ENCODE results near the gene PXYLP1.

The PXYLP1 gene

DNA sequence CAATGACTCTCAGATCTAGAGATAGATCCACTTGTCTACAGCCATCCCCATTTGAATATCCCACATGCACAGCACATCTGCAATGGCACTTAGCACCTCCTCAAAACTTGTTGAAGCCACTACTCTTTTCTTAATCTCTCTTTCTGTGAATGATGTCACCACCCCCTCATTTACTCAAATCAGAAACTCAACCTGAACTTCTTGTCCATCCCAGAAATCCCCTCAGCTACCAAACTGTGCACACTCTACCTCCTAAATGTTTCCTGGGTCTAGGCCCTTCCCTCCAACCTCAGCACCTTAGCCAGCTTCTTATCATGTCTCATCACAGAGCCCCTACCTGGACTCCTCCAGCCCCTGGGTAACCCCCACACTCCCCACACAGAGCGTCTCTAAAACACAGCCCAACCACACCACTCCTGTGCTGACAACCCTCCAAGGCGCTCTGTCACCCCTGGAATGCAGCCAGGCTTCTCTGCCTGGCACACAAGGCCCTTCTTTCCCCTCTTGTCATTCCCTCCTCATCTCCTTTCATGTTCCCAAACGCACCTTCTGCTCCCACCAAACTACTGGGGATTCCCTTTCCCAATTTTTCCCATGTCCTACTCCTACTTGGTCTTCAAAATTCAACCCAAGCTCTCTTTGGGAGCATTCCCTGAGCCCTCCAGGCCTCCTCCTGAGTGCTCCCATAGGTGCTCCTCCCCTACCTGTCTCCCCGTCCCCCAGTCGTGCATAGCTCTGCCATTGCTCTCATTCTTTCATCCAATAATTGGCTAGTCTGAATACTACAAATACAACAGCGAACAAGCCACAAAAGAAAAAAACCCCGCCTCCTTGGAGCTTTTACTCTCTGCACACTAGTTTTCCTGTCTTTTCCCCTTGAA lies 96.9 kb downstream of the PXYLP1 start:
- no peak for DNase-seq (ENCODE audit: low spot score)

DNA sequence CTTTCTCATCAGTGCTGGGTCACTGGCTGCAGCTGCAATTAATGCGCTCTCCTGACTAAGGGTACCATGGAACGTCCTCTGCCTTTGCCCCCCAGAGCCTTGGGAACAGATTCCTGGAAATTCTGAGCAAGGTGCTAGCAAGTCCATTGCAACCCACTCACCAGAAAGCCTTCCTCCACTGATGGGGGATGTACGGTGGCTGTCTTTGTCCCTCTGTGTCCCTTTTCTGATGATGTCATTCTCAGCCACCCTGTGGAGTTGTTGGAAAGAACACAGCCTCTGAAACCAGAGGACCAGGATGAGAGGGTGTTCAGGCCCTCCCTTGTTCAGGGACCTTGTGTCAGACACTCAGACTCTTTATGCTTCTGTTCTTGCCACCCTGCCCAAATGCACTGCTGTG lies 98.6 kb downstream of the PXYLP1 start:
- no peak for DNase-seq (ENCODE audit: low spot score)

DNA sequence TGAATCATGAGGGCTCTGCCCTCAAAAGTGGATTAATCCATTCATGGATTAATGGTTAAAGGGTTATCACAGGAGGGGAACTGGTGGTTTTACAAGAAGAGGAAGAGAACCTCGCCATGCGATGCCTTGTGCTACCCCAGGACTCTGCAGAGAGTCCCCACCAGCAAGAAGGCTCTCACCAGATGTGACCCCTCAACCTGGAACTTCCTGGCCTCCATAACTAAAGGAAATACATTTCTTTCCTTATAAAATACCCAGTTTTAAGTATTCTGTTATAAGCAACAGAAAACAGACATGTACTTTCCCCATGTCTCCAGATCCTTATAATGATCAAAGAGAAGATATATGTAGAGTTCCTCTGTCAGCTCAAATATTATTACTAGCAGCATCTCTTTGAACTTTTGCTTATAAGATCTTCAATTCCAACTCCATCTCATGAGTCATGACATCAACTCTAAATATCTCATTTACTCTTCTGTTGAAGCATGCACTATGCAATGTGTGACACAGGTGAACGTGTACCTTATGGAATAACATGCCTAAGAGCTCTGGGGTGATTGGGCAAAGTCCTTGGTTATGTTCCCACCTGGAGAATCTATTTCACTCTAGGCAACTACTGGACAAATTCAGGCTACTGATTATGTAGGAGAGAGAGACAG lies 99.2 kb downstream of the PXYLP1 start:
- DNase-seq (ENCODE audit: low spot score) = no peak

DNA sequence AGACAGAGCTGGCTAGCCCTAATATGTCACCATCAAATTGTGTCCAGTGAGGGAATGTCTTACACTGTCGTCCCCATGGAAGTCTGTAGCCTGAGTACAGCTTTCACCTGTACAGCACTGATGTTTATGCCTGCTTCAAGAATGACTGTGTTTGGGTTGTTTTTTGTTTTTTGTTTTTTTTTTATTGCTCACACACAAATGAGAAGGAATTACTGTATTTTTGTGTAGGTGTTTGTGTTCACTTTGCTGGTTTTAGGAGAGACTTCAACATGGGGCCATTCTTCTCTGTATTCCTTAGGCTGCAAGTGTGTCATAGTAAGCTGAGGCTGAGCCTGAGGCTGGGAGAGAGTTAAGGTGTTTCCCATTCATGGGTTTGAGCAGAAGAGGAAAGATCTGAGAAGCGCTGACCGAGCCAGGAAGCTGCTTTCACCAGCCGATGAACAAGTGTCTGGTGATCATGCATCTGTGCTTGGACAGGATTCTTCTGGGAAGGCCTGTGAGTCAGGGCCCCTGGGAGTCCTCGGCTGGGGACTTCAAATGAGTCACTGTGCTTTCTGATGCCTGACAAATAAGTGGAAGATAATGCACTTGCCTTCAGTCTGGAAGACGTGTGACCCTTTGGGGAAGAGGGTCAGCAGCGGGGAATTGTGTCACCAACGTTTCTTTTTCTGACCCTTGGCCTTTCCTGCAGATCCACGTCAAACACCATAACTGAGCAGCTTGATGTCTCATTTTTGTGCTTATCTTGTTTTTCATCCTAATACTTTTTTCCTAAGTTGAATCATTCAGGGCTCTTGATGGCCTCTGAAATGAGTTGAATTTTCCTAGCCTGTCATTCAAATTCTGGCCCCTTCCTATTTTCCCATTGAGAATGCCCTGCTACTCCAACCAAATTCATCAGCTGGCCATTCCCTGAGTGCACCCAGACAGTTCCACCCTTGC lies 100.0 kb downstream of the PXYLP1 start:
- no peak for DNase-seq (ENCODE audit: low spot score)

DNA sequence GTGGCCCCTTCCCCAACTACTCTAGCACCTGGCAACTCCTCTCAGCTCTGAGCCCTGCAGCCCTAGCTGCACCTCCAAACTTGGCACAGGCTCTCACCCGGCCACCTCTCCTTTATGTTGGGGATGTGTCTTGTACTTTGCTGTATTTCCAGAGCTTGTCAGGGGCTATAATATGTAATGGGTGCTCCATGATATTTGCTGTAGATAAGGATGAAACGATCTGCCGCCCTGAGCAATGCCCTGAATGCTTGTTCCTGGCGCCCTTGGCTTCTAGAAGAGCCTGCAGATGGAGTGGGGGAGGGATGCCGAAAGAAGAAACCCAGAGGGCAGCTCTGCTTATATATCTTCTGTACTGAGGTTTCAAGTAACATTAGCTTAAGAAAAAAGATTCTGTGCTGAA lies 100.8 kb downstream of the PXYLP1 start:
- DNase-seq (ENCODE audit: low spot score) = no peak

DNA sequence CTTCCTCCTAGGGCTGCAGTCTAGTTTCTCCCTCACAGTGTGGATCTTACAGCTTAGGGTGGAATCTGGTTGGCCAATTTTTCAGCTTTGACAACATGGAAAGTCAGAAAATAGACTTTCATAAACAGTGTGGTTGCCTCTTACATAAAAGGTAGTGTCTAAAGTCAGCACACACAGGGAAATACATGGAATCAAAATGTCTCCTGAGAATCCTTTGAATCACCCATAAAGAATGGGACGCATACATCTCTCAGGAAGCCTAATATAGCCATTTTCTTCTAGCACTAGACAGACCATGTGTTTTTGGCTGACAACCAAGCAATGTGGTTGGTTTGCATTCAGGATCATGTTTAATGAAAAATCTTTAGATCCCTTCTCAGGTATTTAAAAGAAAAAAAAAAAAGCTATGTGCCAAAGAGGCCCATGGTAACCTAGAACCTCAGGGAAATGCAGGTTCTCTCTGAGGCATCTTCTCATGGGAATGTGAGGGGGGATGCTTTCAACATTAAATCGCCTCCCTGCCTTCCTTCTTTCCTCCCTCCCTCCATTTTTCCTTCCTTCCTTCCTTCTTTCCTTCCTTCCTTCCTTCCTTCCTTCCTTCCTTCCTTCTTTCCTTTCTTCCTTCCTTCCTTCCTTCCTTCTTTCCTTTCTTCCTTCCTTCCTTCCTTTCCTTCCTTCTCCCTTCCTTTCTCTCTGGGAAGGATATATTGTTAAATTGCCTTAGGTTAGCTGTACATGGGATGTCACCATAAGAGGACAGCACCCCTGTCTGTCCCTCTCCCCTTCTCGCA lies 102.4 kb downstream of the PXYLP1 start:
- no peak for DNase-seq (ENCODE audit: low spot score)

DNA sequence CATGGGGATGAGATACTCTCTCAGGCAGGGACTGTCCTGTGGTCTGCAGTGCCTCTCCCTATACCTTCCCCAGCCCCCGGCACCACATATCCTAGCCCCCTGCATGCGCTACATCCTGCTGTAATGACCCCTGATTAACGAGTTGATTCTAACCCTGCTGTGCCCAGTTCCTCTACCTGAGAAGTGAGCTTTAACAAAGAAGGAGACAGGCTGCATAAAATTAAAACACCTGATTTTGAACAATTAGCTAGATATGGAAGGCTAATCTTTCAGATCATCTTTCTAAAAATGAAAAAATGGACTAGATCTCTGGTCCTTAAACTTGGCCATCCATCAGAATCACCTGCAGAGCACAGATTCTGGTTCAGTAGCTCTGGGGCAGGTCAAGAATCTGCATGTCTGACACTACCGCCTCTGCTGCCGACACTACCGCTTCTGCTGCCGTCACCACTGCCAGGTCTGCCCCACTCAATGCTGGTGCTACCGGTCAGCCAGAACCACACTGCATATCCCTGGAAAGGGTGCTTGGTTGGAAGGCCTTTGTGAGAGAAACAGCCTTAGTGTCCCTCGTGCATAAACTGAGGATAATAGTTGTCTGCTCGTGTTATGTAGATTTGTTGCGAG lies 103.1 kb downstream of the PXYLP1 start:
- no peak for DNase-seq (ENCODE audit: low spot score)

DNA sequence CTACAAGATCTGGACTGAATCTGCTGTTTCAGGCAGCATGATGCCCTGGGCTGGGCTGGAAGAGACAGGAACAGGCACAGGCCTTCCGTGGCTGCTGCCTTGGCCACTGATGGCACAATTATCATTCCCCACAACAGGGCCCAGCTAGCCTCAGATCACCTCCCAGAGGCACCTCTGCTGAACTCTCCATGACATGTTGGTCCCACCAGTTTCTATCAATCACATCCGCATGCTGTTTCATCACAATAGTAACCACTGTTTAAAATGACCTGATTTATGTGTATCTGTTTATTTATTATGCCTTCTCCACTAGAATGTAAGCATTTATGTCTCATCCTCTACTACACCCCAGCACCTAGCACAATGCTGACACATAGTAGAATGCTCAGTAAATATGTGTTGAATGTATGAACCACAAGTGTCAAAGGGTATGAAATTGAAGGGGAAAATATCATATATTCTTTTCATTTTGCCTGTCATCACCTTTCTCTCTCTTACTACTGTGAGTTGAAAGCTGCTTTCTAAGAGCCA lies 104.0 kb downstream of the PXYLP1 start:
- no peak for DNase-seq (ENCODE audit: low spot score)

DNA sequence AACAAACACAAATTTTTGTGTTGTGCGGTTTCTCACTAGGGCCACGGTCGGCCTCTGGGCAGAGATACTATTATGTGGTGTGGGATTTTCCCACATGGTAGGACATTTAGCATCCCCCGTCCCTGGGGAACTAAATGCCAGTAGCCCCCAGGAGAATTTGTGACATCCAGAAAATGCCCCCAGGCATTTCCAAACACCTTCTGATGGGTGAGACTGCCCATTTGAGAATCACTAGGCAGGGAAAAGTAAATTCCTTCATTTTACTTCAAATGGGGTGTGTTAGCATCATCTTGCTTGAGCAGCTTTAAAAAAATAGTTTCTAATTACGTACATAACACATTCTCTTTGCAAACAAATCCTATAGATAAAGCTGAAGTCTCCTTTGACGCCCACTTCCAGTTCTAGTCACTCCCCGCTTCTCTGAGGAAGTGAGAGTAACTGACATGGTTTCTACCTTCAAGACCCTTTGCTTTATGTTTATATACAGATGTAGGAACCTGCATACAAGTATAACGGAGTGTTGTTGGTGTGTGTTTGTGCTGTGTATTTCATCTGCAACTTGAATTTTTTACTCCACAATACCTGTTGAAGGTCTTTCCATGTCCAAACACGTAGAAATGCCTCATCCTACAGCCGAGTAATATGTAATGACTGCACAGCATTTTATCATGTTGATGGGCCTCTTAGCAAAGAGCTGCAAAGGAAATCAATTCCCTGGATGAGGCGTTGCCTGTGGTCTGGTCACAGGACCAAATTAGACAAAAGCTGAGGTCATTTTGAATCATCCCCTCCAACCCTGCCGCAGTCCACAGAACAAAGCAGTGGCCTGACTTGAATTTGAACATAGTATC lies 105.3 kb downstream of the PXYLP1 start:
- DNase-seq (ENCODE audit: low spot score) = peak; percentile 31

DNA sequence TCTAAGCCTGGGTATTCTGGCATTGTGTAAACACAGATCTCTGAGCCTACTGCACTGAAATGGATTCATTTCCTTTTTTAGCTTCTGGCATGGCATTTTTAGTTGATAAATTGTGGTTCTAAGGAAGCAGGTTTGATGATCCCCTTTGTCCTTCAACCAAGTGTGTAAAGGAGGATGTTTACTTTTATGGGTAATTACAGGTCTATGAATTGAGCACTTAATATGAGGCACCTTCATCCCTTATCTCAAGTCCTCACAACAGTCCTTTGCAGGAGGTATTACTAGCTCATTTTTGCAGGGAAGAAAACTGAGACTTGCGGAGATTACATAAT lies 105.9 kb downstream of the PXYLP1 start:
- no peak for DNase-seq (ENCODE audit: low spot score)

DNA sequence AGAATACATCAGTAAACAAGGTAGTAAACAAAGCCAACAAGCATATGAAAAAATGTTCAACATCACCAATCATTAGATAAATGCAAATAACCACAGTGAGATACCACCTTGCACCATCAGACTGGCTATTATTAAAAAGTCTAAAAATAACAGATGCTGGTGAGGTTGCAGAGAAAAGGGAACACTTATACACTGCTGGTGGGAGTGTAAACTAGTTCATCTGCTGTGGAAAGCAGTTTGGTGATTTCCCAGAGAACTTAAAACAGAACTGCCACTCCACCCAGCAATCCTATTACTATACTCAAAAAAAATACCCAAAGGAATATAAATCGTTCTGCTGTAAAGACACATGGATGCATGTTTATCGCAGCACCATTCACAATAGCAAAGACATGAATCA lies 106.4 kb downstream of the PXYLP1 start:
- DNase-seq (ENCODE audit: low spot score) = no peak

DNA sequence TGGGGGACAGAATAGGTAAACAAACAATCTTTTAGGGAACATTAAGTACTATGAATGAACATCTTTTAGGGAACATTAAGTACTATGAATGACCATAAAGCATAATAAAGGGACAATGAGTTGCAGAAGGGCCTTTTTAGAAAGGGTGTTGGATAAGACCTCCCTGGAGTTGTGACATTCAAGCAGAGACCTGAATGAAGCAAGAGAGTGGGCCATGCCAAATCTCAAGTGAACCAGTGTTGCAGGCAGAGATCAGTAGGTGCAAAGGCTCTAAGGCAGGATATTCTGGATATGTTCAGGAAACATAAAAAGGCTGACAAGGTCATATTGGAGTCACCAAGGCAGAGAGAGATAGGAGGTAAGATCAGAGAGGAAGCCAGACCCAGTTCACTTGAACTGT lies 107.3 kb downstream of the PXYLP1 start:
- DNase-seq (ENCODE audit: low spot score) = no peak

DNA sequence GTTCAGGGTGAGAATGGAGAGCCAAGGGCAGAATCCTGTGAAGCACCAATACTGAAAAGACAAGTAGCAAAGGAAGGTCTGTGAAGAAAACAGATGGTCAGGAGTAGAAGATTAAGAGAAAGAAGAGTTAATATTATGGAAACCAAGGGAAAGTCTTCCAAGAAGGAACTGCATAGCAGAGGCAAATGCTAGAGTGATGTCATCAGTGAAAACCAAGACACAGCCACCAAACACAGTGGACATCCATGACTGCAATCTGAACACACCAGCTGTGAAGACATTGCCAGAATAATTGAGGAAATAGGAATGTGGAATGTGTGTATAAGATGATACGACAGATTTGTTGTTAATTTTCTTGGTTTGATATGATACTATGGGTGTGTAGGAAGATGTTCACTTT lies 109.9 kb downstream of the PXYLP1 start:
- DNase-seq (ENCODE audit: low spot score) = no peak

DNA sequence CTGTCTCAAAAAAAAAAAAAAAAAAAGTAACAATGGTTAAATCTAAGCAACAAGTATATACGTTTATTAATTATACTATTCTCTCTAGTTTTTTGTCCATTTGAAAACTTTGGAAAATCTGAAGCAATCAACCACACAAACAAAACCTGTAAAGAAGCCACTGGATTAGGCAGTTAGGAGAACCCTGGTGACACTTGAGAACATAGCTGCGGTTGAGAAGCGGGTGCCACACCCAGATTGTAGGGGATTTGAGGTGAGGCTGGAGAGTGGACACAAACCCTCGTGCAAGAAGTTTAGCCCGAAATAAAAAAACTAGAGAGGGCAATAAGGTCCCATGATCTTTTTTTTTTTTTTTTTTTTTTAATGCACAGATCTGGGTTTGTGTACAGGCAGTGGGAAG lies 110.8 kb downstream of the PXYLP1 start:
- no peak for DNase-seq (ENCODE audit: low spot score)

DNA sequence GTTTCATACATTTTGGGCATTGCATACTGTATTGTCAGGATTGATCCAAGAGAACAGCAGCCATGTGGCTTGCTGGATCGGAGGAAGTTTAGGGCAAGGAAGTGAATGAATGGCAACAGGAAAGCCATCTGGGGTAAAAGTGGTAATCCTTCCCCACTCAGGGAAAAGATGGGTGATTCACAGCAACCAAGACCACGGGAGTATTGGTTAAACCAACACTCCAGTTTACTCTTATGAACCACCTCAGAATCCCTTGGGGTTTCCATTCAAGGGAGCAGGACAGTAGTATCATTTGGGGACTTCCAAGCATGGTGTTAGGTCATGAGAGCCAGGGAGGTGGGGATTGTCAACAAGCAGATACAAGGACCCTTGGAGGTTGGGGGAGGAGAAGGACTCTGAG lies 111.5 kb downstream of the PXYLP1 start:
- DNase-seq (ENCODE audit: low spot score) = no peak

DNA sequence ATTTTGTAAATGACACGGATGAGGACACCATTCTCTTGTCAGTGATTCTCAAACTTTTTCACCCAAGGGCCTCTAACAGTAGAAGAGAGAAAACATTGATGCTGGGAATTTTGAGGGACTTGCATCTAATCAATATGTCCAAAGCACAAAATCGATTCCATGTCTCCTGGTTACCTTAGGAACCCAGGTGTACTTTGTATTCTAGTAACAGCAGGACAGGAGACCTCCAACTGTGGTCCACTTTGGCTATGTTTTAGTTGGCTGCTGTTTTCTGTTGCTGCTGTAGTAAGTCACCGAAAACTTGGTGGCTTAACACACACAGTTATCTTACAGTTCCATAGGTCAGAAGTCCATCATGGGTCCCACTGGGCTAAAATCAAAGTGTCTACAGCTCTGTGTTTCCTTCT lies 112.2 kb downstream of the PXYLP1 start:
- DNase-seq (ENCODE audit: low spot score) = no peak

All from NAMALWA (cell line).